ENCODE results near the gene ZNF831.

ZNF831 gene

GRCh38 chr20:59182401-59183044, 18.9 kb downstream of the ZNF831 start:
- DNase-seq, result no peak

- no peak for DNase-seq
Measured at GRCh38 chr20:59183751-59184150, 20.1 kb downstream of the ZNF831 start.

- no peak for DNase-seq
Measured at GRCh38 chr20:59184880-59185447, 21.3 kb downstream of the ZNF831 start.

- no peak for DNase-seq
Measured at GRCh38 chr20:59185809-59186208, 22.2 kb downstream of the ZNF831 start.

- DNase-seq, result no peak
Measured at GRCh38 chr20:59190466-59190865, 26.8 kb downstream of the ZNF831 start.

- no peak for DNase-seq
Measured at GRCh38 chr20:59191036-59191755, 27.6 kb downstream of the ZNF831 start.

- DNase-seq, result no peak
Measured at GRCh38 chr20:59191756-59192532, 28.3 kb downstream of the ZNF831 start.

- DNase-seq, result no peak
Measured at GRCh38 chr20:59192533-59192896, 28.9 kb downstream of the ZNF831 start.

- DNase-seq, result no peak
Measured at GRCh38 chr20:59193325-59193724, 29.7 kb downstream of the ZNF831 start.

- DNase-seq, result no peak
Measured at GRCh38 chr20:59194023-59194935, 30.7 kb downstream of the ZNF831 start.

GRCh38 chr20:59195316-59195993, 31.8 kb downstream of the ZNF831 start:
- no peak for DNase-seq

GRCh38 chr20:59204165-59204894, 40.7 kb downstream of the ZNF831 start:
- no peak for DNase-seq

- no peak for DNase-seq
Measured at GRCh38 chr20:59205044-59205443, 41.4 kb downstream of the ZNF831 start.

- no peak for DNase-seq
Measured at GRCh38 chr20:59207235-59207634, 43.6 kb downstream of the ZNF831 start.

GRCh38 chr20:59207742-59208357, 44.2 kb downstream of the ZNF831 start:
- DNase-seq, result peak; percentile 75 to 78

GRCh38 chr20:59210186-59210585, 46.6 kb downstream of the ZNF831 start:
- no peak for DNase-seq

- DNase-seq, result no peak
Measured at GRCh38 chr20:59211208-59211765, 47.7 kb downstream of the ZNF831 start.

- no peak for DNase-seq
Measured at GRCh38 chr20:59214073-59214472, 50.5 kb downstream of the ZNF831 start.

GRCh38 chr20:59214606-59215547, 51.3 kb downstream of the ZNF831 start:
- DNase-seq, result no peak

Measured in stimulated activated CD4-positive, alpha-beta T cell treated with anti-CD3 and anti-CD28 coated beads, Interleukin-4, amount 100 ng/mL, for 4 hours (primary cell).